ENCODE data around the gene CD300C. TPM values are rescaled to one million over a fixed set of nuclear protein-coding genes. Genes with fewer than 3 reads are reported as not detected.
"Not testable (repeated sequence)": the region's sequence is repeated elsewhere in the genome, so short reads cannot be mapped to it uniquely, and the experiment has no call there.

CD300C gene
- total RNA-seq, 1 donor from 2014 or later = 0.27 TPM

- Mint-ChIP-seq H3K36me3 (ENCODE audit: low read depth, unreplicated experiment) (no peaks in the 10 kb centered on the region), H3K9me3 (ENCODE audit: unreplicated experiment) (no peaks in the 10 kb centered on the region), H3K27ac (ENCODE audit: unreplicated experiment) (no peak overlapping the region), H3K4me1 (ENCODE audit: low read depth, unreplicated experiment) (no peaks in the 10 kb centered on the region), H3K27me3 (ENCODE audit: low read depth, unreplicated experiment) (peaks cover 28% of the 10 kb centered on the region), H3K4me3 (ENCODE audit: unreplicated experiment) (no peak overlapping the region)
- peaks cover 5% of the 10 kb centered on the region for H3K27me3 ChIP-seq (ENCODE audit: insufficient read depth, low read length)
- no peaks in the 10 kb centered on the region for H3K79me2 ChIP-seq (ENCODE audit: insufficient read depth, low read length)
- no peaks in the 10 kb centered on the region for H3K36me3 ChIP-seq (ENCODE audit: insufficient read depth, low read length)
- H3K9ac ChIP-seq (ENCODE audit: low read length) = no peak overlapping the region
- no peak overlapping the region for H2AFZ ChIP-seq (ENCODE audit: low read depth, low read length)
- no peak for TF ChIP-seq EZH2 (IDR thresholded peaks at IDR 0.05; ENCODE audit: insufficient read depth, low read length)
- TF ChIP-seq CTCF (IDR thresholded peaks at IDR 0.05; ENCODE audit: insufficient read depth, low read depth, low read length) = no peak
- H3K4me2 ChIP-seq (ENCODE audit: low read length) = no peak overlapping the region
- no peaks in the 10 kb centered on the region for H4K20me1 ChIP-seq (ENCODE audit: insufficient read depth, low read length)
- H3K4me1 ChIP-seq (ENCODE audit: insufficient read depth, low read length) = no peaks in the 10 kb centered on the region
- DNase-seq (ENCODE audit: low read depth) = no peak
- H3K9me3 ChIP-seq (ENCODE audit: insufficient read depth, low read depth, low read length) = peaks cover 5% of the 10 kb centered on the region
- H3K4me3 ChIP-seq (ENCODE audit: insufficient read depth, low read depth, low read length) = no peak overlapping the region
- H3K27ac ChIP-seq (ENCODE audit: low read depth, low read length) = no peak overlapping the region
- no peak for FAIRE-seq
These were observed 33.1 kb upstream of the CD300C start for GRCh38 chr17:74578979-74579378.

GRCh38 chr17:74574489-74575142 lies 28.7 kb upstream of the CD300C start:
- DNase-seq (ENCODE audit: low read depth) = no peak
- Histone ChIP-seq H3K9me3 (ENCODE audit: insufficient read depth, low read depth, low read length) (no peaks in the 10 kb centered on the region), H4K20me1 (ENCODE audit: insufficient read depth, low read length) (no peaks in the 10 kb centered on the region), H3K79me2 (ENCODE audit: insufficient read depth, low read length) (no peaks in the 10 kb centered on the region), H3K4me3 (ENCODE audit: insufficient read depth, low read depth, low read length) (no peak overlapping the region), H3K27ac (ENCODE audit: low read depth, low read length) (no peak overlapping the region), H3K36me3 (ENCODE audit: insufficient read depth, low read length) (no peaks in the 10 kb centered on the region), H3K4me1 (ENCODE audit: insufficient read depth, low read length) (peaks cover 7% of the 10 kb centered on the region), H3K27me3 (ENCODE audit: insufficient read depth, low read length) (peaks cover 25% of the 10 kb centered on the region), H3K4me2 (ENCODE audit: low read length) (no peak overlapping the region), H3K9ac (ENCODE audit: low read length) (no peak overlapping the region), H2AFZ (ENCODE audit: low read depth, low read length) (no peak overlapping the region)
- Mint-ChIP-seq H3K27ac (ENCODE audit: unreplicated experiment) (no peak overlapping the region), H3K4me1 (ENCODE audit: low read depth, unreplicated experiment) (peaks cover 7% of the 10 kb centered on the region), H3K4me3 (ENCODE audit: unreplicated experiment) (no peak overlapping the region), H3K27me3 (ENCODE audit: low read depth, unreplicated experiment) (peaks cover 30% of the 10 kb centered on the region), H3K9me3 (ENCODE audit: unreplicated experiment) (peaks cover 8% of the 10 kb centered on the region), H3K36me3 (ENCODE audit: low read depth, unreplicated experiment) (peaks cover 2% of the 10 kb centered on the region)
- TF ChIP-seq CTCF (IDR thresholded peaks at IDR 0.05; ENCODE audit: insufficient read depth, low read depth, low read length) = no peak
- TF ChIP-seq EZH2 (IDR thresholded peaks at IDR 0.05; ENCODE audit: insufficient read depth, low read length) = no peak
- no peak for FAIRE-seq

- not testable (repeated sequence) for H3K9me3 ChIP-seq (ENCODE audit: insufficient read depth, low read depth, low read length); H3K27ac Mint-ChIP-seq (ENCODE audit: unreplicated experiment); H3K9ac ChIP-seq (ENCODE audit: low read length); H2AFZ ChIP-seq (ENCODE audit: low read depth, low read length); H3K36me3 ChIP-seq (ENCODE audit: insufficient read depth, low read length); H3K9me3 Mint-ChIP-seq (ENCODE audit: unreplicated experiment); FAIRE-seq; H3K4me2 ChIP-seq (ENCODE audit: low read length); H4K20me1 ChIP-seq (ENCODE audit: insufficient read depth, low read length); H3K27ac ChIP-seq (ENCODE audit: low read depth, low read length); H3K79me2 ChIP-seq (ENCODE audit: insufficient read depth, low read length); H3K4me3 Mint-ChIP-seq (ENCODE audit: unreplicated experiment); H3K4me3 ChIP-seq (ENCODE audit: insufficient read depth, low read depth, low read length); H3K36me3 Mint-ChIP-seq (ENCODE audit: low read depth, unreplicated experiment)
- Histone ChIP-seq H3K4me1 (ENCODE audit: insufficient read depth, low read length) (peaks cover 11% of the 10 kb centered on the region), H3K27me3 (ENCODE audit: insufficient read depth, low read length) (peaks cover 25% of the 10 kb centered on the region)
- peaks cover 13% of the 10 kb centered on the region for H3K4me1 Mint-ChIP-seq (ENCODE audit: low read depth, unreplicated experiment)
- DNase-seq (ENCODE audit: low read depth) = peak; percentile 21
- peaks cover 28% of the 10 kb centered on the region for H3K27me3 Mint-ChIP-seq (ENCODE audit: low read depth, unreplicated experiment)
These were observed 27.7 kb upstream of the CD300C start for GRCh38 chr17:74573635-74574034.

Measured in astrocyte (in vitro differentiated cells and primary cell).